Left lung (tissue), 10 donors: ENCODE measurements around the gene GARIN5A. TPM values are rescaled to one million over a fixed set of nuclear protein-coding genes. Genes with fewer than 3 reads are reported as not detected.
A peak's percentile ranks its signal among the peaks of the same experiment; 100 is the strongest.

Experiments
- ATAC-seq: fragments of 200-7000 bp; cut with Tn5 transposase; one replicate; pipeline ENCODE4 v1.9.1; 2020; ENCODE audit warnings: moderate library complexity
- DNase-seq, 4 donors: peaks; one replicate each; pipeline ENCODE4 v3.0.0-alpha.2; 2013 to 2020
- H3K27ac ChIP-seq, 2 donors: fragments of 200-600 bp; sonication (generic) in 1 of 2; one replicate each; pipeline versions ENCODE4 v1.5.0 to v1.8.0; 2020 to 2021
- H3K27me3 ChIP-seq, 2 donors: fragments of 200-600 bp; sonication (generic) in 1 of 2; one replicate each; pipeline versions ENCODE4 v1.5.0 to v1.8.0; 2020 to 2021
- H3K36me3 ChIP-seq, 2 donors: fragments of 200-600 bp; sonication (generic) in 1 of 2; one replicate each; pipeline versions ENCODE4 v1.5.0 to v1.8.0; 2020 to 2021
- H3K4me1 ChIP-seq, 2 donors: fragments of 200-600 bp; one replicate each; pipeline ENCODE4 v1.8.0; 2021
- H3K4me3 ChIP-seq, 2 donors: fragments of 200-600 bp; sonication (generic) in 1 of 2; one replicate each; pipeline versions ENCODE4 v1.5.0 to v1.8.0; 2020 to 2021; ENCODE audit warnings: mild to moderate bottlenecking in 1 of 2
- H3K9me3 ChIP-seq, 2 donors: fragments of 200-600 bp; sonication (generic) in 1 of 2; one replicate each; pipeline versions ENCODE4 v1.5.0 to v1.8.0; 2020 to 2021
- intact Hi-C, 2 donors: fragments of 100-400 bp; cut with DNase I; formaldehyde crosslinking; loops; one replicate each; pipeline versions ENCODE4 v1.11.2 to v1.14.2; 2022
- polyA plus RNA-seq, 6 donors: library from polyadenylated mRNA; unstranded; fragments of 120-200 nt; gene quantifications; one replicate each; pipeline ENCODE4 v1.2.1, GENCODE V29; 2013; ENCODE audit not compliant: insufficient read length in 6 of 6
- total RNA-seq, 2 donors: library from RNA; stranded (reverse); fragmentation: NEBNext Ultra II Directional; extraction: Animal tissue kit (Norgen Biotek cat#: 25700); gene quantifications; one replicate each; pipeline ENCODE4 v1.2.1, GENCODE V29; 2021
- TF ChIP-seq, protein P1 (sequence below), 2 donors: fragments of 200-600 bp; sonication (generic) in 1 of 2; IDR thresholded peaks; one replicate each; pipeline versions ENCODE4 v1.5.0 to v1.8.0; 2021; ENCODE audit warnings: antibody characterized with exemption in 2 of 2
- donor health status: DM: no; HTN: yes; CAD: no.
- donor health status: DM: no; HTN: no; CAD: no.

GARIN5A gene
- total and polyA plus RNA-seq, 8 donors: 2.6 to 5.4 (median 3.9) TPM

DNA sequence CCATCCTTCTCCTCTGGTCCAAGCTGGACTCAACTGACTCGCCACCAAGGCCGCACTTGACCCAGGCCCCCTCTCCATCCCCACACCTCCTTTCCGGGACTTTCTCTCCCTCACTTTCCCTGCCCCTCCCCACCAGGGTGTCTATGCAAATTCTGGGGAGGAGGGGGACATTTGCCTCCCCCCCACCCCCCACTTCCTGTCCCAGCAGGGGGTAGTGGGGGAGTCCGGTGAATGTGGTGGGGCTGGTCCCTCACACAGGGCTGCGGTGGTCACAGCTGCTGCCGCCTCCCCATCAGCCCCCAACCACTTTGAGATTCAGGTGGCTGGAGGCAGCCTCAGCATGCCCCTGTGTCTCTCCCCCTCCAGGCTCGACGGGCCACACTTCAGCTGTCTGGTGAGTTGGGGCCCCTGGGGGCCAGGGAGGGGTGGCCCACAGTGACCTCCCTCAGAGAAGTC lies 57.0 kb downstream of the GARIN5A start:
- DNase-seq (no peak), ATAC-seq (no peak)
- Histone ChIP-seq H3K27ac (no peak overlapping the region), H3K4me1 (peaks cover 0 to 30% of the 10 kb centered on the region in 2 donors), H3K27me3 (peaks cover 18 to 66% of the 10 kb centered on the region in 2 donors), H3K4me3 (no peak overlapping the region), H3K36me3 (no peaks in the 10 kb centered on the region), H3K9me3 (no peaks in the 10 kb centered on the region)
- TF ChIP-seq, protein P1, sequence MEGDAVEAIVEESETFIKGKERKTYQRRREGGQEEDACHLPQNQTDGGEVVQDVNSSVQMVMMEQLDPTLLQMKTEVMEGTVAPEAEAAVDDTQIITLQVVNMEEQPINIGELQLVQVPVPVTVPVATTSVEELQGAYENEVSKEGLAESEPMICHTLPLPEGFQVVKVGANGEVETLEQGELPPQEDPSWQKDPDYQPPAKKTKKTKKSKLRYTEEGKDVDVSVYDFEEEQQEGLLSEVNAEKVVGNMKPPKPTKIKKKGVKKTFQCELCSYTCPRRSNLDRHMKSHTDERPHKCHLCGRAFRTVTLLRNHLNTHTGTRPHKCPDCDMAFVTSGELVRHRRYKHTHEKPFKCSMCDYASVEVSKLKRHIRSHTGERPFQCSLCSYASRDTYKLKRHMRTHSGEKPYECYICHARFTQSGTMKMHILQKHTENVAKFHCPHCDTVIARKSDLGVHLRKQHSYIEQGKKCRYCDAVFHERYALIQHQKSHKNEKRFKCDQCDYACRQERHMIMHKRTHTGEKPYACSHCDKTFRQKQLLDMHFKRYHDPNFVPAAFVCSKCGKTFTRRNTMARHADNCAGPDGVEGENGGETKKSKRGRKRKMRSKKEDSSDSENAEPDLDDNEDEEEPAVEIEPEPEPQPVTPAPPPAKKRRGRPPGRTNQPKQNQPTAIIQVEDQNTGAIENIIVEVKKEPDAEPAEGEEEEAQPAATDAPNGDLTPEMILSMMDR (IDR thresholded peaks at IDR 0.05): no peak
- intact Hi-C loops: loop anchor here in 1 of 2 donors (10.0 kb wide), 1 partner anchor 55 kb away; the partner anchor contains the start of gene NAPSA

DNA sequence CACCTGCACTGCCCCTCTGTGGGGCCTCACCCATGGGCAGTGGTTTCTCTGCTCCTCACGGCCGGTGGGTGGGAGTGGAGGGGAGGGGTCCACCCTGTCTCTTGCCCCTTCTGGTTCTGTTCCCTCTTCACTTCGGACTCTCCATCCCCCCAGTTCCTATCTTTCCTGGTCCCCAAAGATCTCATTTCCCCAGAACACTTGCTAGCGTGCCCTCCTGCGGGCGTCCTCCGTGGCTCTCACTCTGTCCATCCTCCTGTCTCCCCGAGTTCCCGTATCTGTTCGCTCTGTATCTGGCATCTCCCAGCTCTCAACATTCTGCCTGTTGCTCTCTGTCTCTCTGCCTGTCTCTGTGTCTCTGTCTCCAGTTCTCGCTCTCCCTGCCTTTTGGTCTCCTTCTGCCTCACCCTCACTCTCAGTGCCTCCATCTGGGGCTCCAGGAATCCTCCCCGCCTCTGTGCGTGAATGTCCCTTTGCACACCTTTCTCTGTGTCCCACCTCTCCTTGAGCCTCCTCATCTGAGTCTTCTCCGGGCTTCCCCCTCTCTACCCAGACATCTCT lies 57.5 kb downstream of the GARIN5A start:
- ATAC-seq (no peak), DNase-seq (no peak)
- H3K27me3 ChIP-seq: peaks cover 18 to 66% of the 10 kb centered on the region in 2 donors
- no peaks in the 10 kb centered on the region for H3K9me3 ChIP-seq
- no peaks in the 10 kb centered on the region for H3K36me3 ChIP-seq
- no peak overlapping the region for H3K4me3 ChIP-seq
- intact Hi-C loops: loop anchor here in 1 of 2 donors (10.0 kb wide), 1 partner anchor 54 kb away; the partner anchor contains the start of gene NAPSA
- peaks cover 0 to 32% of the 10 kb centered on the region in 2 donors for H3K4me1 ChIP-seq
- H3K27ac ChIP-seq: no peak overlapping the region
- TF ChIP-seq, protein P1 (IDR thresholded peaks at IDR 0.05): no peak

DNA sequence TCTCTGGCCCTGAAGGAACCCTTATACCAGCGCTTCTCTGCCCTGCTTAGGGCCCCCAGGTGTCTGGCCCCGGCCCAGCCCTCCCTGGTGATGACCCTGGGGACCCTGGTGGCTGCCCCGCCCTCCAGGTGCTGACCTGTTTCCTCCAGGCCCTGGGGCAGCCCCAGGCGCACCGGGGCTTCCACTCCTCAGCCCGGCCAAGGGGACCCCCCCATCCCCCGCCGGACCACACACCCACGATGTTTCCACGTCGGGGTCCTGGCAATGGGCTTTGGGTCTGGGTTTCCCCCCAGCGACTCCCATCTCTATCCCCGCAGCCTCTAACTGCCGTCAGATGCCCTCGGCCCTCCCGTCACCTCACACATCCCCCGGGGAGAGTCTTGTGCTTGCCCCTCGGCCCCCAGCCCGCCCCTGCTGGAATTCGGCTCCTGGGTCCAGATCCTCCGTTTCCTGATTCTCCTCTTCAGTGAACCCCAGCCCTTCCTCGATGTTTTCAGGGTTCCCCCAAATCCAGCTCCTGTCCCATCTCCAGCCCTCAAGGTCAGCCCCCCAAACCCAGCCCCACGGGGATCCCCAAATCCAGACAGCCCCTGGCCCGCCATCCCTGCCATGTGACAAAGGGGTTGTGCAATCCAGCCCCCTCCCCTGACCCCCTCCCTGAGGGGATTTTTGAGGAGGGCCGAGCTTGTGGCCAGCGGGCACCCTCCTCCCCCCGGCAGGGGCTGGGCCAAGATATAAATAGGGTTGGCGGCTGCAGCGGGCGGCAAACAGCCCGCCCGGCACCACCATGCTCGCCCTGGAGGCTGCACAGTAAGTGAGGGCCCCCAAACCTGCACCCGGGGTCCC lies 58.2 kb downstream of the GARIN5A start, which contains the start of gene SPIB:
Gene SPIB, plus strand, starts transcription at position 763 of the 846 bp plus-strand sequence. Its CDS starts 25 bp downstream, at position 788.
- Histone ChIP-seq H3K4me3 (no peak within 1 kb of the TSS), H3K27ac (no peak within 1 kb of the TSS), H3K9me3 (no peaks in the 10 kb centered on the region), H3K4me1 (peaks cover 0 to 32% of the 10 kb centered on the region in 2 donors), H3K36me3 (peaks cover 0 to 4% of the 10 kb centered on the region in 2 donors), H3K27me3 (peaks cover 18 to 62% of the 10 kb centered on the region in 2 donors)
- intact Hi-C loops: loop anchor here in 1 of 2 donors (10.0 kb wide), 1 partner anchor 54 kb away; the partner anchor contains the start of gene NAPSA
- DNase-seq (peak in 1 of 4 donors; percentile 23), ATAC-seq (no peak)
- TF ChIP-seq, protein P1 (IDR thresholded peaks at IDR 0.05): no peak

DNA sequence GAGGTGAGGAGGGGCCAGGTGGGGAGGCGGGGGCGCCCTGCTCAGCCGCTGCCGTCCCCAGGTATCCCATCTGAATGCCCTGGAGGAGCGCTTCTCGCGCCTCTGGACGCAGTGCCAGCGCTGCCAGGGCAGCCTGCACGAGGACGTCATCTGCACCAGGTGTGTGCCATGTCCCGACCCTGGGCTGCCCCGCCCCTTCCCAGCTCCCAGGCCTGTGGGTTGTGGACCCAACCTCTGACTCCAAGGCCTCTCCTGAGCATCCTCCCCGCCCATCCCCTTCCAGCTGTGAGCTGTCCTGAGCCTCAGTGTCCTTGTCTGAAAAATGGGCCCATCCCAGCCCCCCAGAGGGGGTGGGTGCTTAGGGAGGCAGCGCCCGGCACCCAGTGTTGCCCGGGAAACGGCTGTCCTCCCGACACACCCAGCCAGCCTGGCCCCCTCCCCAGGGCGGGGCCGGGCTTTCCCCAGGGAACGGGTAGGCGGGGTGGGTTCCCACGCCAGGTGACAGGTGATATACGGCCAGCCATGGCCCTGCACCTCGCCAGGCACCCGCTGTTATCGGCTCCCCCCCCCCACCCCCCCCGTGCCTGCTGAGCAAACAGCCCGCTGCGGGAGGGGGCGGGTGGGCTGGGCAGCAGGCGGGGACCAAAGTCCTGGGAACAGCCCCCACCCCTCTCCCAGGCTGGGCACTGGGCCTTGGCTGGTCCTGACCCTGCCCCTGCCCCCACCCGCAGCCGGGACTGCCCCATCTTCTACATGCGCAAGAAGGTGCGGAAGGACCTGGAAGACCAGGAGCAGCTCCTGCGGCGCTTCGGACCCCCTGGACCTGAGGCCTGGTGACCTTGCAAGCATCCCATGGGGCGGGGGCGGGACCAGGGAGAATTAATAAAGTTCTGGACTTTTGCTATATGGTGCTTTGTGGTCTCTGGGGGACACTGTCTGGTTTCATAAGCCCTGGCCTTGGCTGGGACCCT lies 59.3 kb downstream of the GARIN5A start:
- peaks cover 0 to 8% of the 10 kb centered on the region in 2 donors for H3K36me3 ChIP-seq
- H3K4me3 ChIP-seq: no peak overlapping the region
- no peaks in the 10 kb centered on the region for H3K9me3 ChIP-seq
- no peak overlapping the region for H3K27ac ChIP-seq
- DNase-seq (no peak), ATAC-seq (no peak)
- H3K4me1 ChIP-seq: peaks cover 0 to 32% of the 10 kb centered on the region in 2 donors
- TF ChIP-seq, protein P1 (IDR thresholded peaks at IDR 0.05): no peak
- H3K27me3 ChIP-seq: peaks cover 18 to 54% of the 10 kb centered on the region in 2 donors
- intact Hi-C loops: loop anchor here in 1 of 2 donors (10.0 kb wide), 1 partner anchor 53 kb away; the partner anchor contains the start of gene NAPSA

Other genes with a start within 250 kb of the GARIN5A start
- gene KCNC3, start 147.5 kb downstream of the GARIN5A start, total RNA-seq: 10 to 100 TPM in 1 of 2 donors, 1 to 10 TPM in 1; 8.5 to 14.7 TPM
- gene KCNC3, start 147.5 kb downstream of the GARIN5A start, polyA plus RNA-seq: 10 to 100 TPM; 20.3 to 29.8 (median 25.3) TPM
- gene NAPSA, start 111.2 kb downstream of the GARIN5A start, total RNA-seq: 1,000 to 10,000 TPM; 1,284 to 3,296 TPM
- 10 to 100 TPM; 21.2 to 49.3 (median 32.2) TPM for gene NAPSA, start 111.2 kb downstream of the GARIN5A start, polyA plus RNA-seq
- gene NR1H2, start 100.4 kb downstream of the GARIN5A start, total RNA-seq: 10 to 100 TPM; 77.9 to 78.4 TPM
- gene NR1H2, start 100.4 kb downstream of the GARIN5A start, polyA plus RNA-seq: 10 to 100 TPM; 26.7 to 38.3 (median 31.6) TPM
- 10 to 100 TPM; 38.3 to 58.3 TPM for gene POLD1, start 92.5 kb downstream of the GARIN5A start, total RNA-seq
- 10 to 100 TPM; 26.0 to 41.7 (median 34.6) TPM for gene POLD1, start 92.5 kb downstream of the GARIN5A start, polyA plus RNA-seq
- gene SPIB, start 57.9 kb downstream of the GARIN5A start, total RNA-seq: under 1 TPM; 0.32 to 0.34 TPM
- under 1 TPM; 0.28 to 0.66 (median 0.56) TPM for gene SPIB, start 57.9 kb downstream of the GARIN5A start, polyA plus RNA-seq
- under 1 TPM in 1 of 2 donors, not detected in 1; 0.16 TPM for gene MYBPC2, start 44.0 kb downstream of the GARIN5A start, total RNA-seq
- gene MYBPC2, start 44.0 kb downstream of the GARIN5A start, polyA plus RNA-seq: under 1 TPM in 5 of 6 donors, not detected in 1; 0.06 to 0.70 (median 0.25) TPM
- gene EMC10, start 341 bp downstream of the GARIN5A start, total RNA-seq: 100 to 1,000 TPM; 126 to 157 TPM
- 10 to 100 TPM; 72.3 to 99.7 (median 83.6) TPM for gene EMC10, start 341 bp downstream of the GARIN5A start, polyA plus RNA-seq
- gene JOSD2, start 34.3 kb upstream of the GARIN5A start, total RNA-seq: 10 to 100 TPM; 44.1 to 52.0 TPM
- 10 to 100 TPM; 16.0 to 27.2 (median 19.5) TPM for gene JOSD2, start 34.3 kb upstream of the GARIN5A start, polyA plus RNA-seq
- gene ASPDH, start 37.1 kb upstream of the GARIN5A start, total RNA-seq: not detected
- 1 to 10 TPM in 5 of 6 donors, under 1 TPM in 1; 0.74 to 2.6 (median 1.3) TPM for gene ASPDH, start 37.1 kb upstream of the GARIN5A start, polyA plus RNA-seq
- 1 to 10 TPM; 2.8 to 3.2 TPM for gene LRRC4B, start 91.6 kb upstream of the GARIN5A start, total RNA-seq
- 10 to 100 TPM in 5 of 6 donors, 1 to 10 TPM in 1; 9.0 to 14.3 (median 11.1) TPM for gene LRRC4B, start 91.6 kb upstream of the GARIN5A start, polyA plus RNA-seq
- gene SYT3, start 163.0 kb upstream of the GARIN5A start, total RNA-seq: 1 to 10 TPM in 1 of 2 donors, under 1 TPM in 1; 0.12 to 1.5 TPM
- under 1 TPM; 0.08 to 0.92 (median 0.26) TPM for gene SYT3, start 163.0 kb upstream of the GARIN5A start, polyA plus RNA-seq
- gene C19orf81, start 172.6 kb upstream of the GARIN5A start, total RNA-seq: 1 to 10 TPM in 1 of 2 donors, not detected in 1; 2.2 TPM
- gene C19orf81, start 172.6 kb upstream of the GARIN5A start, polyA plus RNA-seq: not detected
- 1 to 10 TPM in 1 of 2 donors, under 1 TPM in 1; 0.21 to 1.4 TPM for gene SHANK1, start 243.0 kb upstream of the GARIN5A start, total RNA-seq
- 1 to 10 TPM; 4.2 to 7.5 (median 5.6) TPM for gene SHANK1, start 243.0 kb upstream of the GARIN5A start, polyA plus RNA-seq
- 10 to 100 TPM; 13.7 to 49.1 TPM for gene CLEC11A, start 246.5 kb upstream of the GARIN5A start, total RNA-seq
- 10 to 100 TPM; 37.7 to 44.7 (median 40.3) TPM for gene CLEC11A, start 246.5 kb upstream of the GARIN5A start, polyA plus RNA-seq